Vagina (tissue), 2 donors: ENCODE measurements around the gene UCP3. TPM values are rescaled to one million over a fixed set of nuclear protein-coding genes. Genes with fewer than 3 reads are reported as not detected.

Experiments
- DNase-seq, 2 donors: peaks; one replicate each; pipeline ENCODE4 v3.0.0-alpha.2; 2017; ENCODE audit errors: extremely low spot score in 2 of 2
- H3K27ac ChIP-seq: fragments of 200-600 bp; sonication (generic); one replicate; pipeline ENCODE4 v1.5.1; 2019
- H3K27me3 ChIP-seq: fragments of 200-600 bp; sonication (generic); one replicate; pipeline ENCODE4 v1.5.1; 2019
- H3K36me3 ChIP-seq, 2 donors: fragments of 200-600 bp; sonication (generic); one replicate each; pipeline ENCODE4 v1.5.1; 2017 to 2019
- H3K4me1 ChIP-seq: fragments of 200-600 bp; sonication (generic); one replicate; pipeline ENCODE4 v1.5.1; 2019
- H3K4me3 ChIP-seq, 2 donors: fragments of 200-600 bp; sonication (generic); 1 replicate in 1 of 2; 2 replicates in 1 of 2; pipeline ENCODE4 v1.5.1; 2016 to 2019
- H3K9me3 ChIP-seq: fragments of 200-600 bp; sonication (generic); one replicate; pipeline ENCODE4 v1.5.1; 2019
- POLR2A ChIP-seq, 2 donors: fragments of 450-650 bp; IDR thresholded peaks; one replicate each; pipeline ENCODE4 v1.6.1; 2017; ENCODE audit warnings: antibody characterized with exemption in 2 of 2, mild to moderate bottlenecking in 2 of 2, moderate library complexity in 2 of 2
- POLR2AphosphoS5 ChIP-seq, 2 donors: sonication (generic); formaldehyde crosslinking; IDR thresholded peaks; one replicate each; pipeline ENCODE4 v1.9.0; 2017; ENCODE audit warnings: antibody characterized with exemption in 2 of 2, mild to moderate bottlenecking in 2 of 2, low read depth in 1 of 2; ENCODE audit not compliant: insufficient read depth in 1 of 2
- intact Hi-C: fragments of 100-400 bp; cut with DNase I; formaldehyde crosslinking; loops from one replicate; pipeline ENCODE4 v1.15.1; 2023
- total RNA-seq: library from RNA; depleted of rRNA; stranded (reverse); fragments of >200 nt; gene quantifications from one replicate; pipeline ENCODE4 v1.2.3, GENCODE V29; 2016
- TF ChIP-seq, protein P1 (sequence below), 3 experiments: fragments of 450-650 bp in 2 of 3; fragments of 200-600 bp in 1 of 3; sonication (generic) in 1 of 3; IDR thresholded peaks; one replicate each; pipeline ENCODE4 v1.5.1; 2017 to 2019; ENCODE audit warnings: antibody characterized with exemption in 3 of 3, mild to moderate bottlenecking in 2 of 3, moderate library complexity in 2 of 3

The UCP3 gene
- total RNA-seq, 1 donor from 2014 or later = 1.2 TPM

GRCh38 chr11:74007691-74008372, 1.1 kb downstream of the UCP3 start:
- H3K27ac ChIP-seq = no peak overlapping the region
- TF ChIP-seq POLR2AphosphoS5 (IDR thresholded peaks at IDR 0.05; ENCODE audit: insufficient read depth in 1 of 2, low read depth in 1 of 2) (no peak), POLR2A (IDR thresholded peaks at IDR 0.05) (no peak)
- TF ChIP-seq, protein P1, sequence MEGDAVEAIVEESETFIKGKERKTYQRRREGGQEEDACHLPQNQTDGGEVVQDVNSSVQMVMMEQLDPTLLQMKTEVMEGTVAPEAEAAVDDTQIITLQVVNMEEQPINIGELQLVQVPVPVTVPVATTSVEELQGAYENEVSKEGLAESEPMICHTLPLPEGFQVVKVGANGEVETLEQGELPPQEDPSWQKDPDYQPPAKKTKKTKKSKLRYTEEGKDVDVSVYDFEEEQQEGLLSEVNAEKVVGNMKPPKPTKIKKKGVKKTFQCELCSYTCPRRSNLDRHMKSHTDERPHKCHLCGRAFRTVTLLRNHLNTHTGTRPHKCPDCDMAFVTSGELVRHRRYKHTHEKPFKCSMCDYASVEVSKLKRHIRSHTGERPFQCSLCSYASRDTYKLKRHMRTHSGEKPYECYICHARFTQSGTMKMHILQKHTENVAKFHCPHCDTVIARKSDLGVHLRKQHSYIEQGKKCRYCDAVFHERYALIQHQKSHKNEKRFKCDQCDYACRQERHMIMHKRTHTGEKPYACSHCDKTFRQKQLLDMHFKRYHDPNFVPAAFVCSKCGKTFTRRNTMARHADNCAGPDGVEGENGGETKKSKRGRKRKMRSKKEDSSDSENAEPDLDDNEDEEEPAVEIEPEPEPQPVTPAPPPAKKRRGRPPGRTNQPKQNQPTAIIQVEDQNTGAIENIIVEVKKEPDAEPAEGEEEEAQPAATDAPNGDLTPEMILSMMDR (IDR thresholded peaks at IDR 0.05) = no peak
- no peaks in the 10 kb centered on the region for H3K4me1 ChIP-seq
- no peaks in the 10 kb centered on the region for H3K27me3 ChIP-seq
- DNase-seq = no peak
- intact Hi-C loops = no loop called here
- H3K9me3 ChIP-seq = no peaks in the 10 kb centered on the region
- H3K4me3 ChIP-seq = no peak overlapping the region
- peaks cover 0 to 6% of the 10 kb centered on the region in 2 donors for H3K36me3 ChIP-seq

DNA sequence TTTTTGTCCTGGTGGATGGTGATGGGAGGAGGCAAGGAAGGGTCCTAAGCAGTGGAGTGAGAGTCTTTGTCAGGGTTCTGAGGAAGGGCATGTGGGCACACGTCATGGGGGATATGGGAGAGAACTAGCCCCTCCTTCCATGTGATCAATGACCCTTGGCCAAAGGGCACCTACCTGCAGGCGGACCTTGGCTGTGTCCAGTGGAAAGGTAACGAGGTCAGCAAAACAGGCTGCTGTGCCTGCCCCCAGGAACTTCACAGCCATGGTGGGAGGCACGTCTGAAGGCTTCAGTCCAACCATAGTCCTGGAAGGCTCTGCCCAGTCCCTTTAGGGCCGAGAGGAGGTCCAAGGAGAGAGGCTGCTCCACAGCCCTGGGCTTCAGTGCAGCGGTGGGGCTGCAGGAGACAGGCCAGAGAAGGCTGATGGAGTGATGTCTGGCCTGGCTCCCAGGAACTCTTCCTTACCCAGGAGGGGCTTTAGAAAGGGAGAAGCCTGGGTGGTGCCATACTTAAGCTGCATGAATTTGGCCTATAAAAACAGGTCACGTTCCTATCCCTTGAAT, 2.1 kb downstream of the UCP3 start:
- peaks cover 0 to 6% of the 10 kb centered on the region in 2 donors for H3K36me3 ChIP-seq

GRCh38 chr11:74005721-74006517, 3.0 kb downstream of the UCP3 start:
- no peak overlapping the region for H3K27ac ChIP-seq
- H3K4me3 ChIP-seq = no peak overlapping the region
- intact Hi-C loops = no loop called here
- peaks cover 0 to 6% of the 10 kb centered on the region in 2 donors for H3K36me3 ChIP-seq
- no peaks in the 10 kb centered on the region for H3K9me3 ChIP-seq
- H3K27me3 ChIP-seq = no peaks in the 10 kb centered on the region
- TF ChIP-seq, protein P1 (IDR thresholded peaks at IDR 0.05) = no peak
- TF ChIP-seq POLR2A (IDR thresholded peaks at IDR 0.05) (no peak), POLR2AphosphoS5 (IDR thresholded peaks at IDR 0.05; ENCODE audit: insufficient read depth in 1 of 2, low read depth in 1 of 2) (no peak)
- no peak for DNase-seq
- no peaks in the 10 kb centered on the region for H3K4me1 ChIP-seq

More for the DNA sequence above, 2.1 kb downstream of the UCP3 start:
- no peak for DNase-seq
- no peak overlapping the region for H3K27ac ChIP-seq
- no peaks in the 10 kb centered on the region for H3K4me1 ChIP-seq
- no peak overlapping the region for H3K4me3 ChIP-seq
- TF ChIP-seq POLR2A (IDR thresholded peaks at IDR 0.05) (no peak), POLR2AphosphoS5 (IDR thresholded peaks at IDR 0.05; ENCODE audit: insufficient read depth in 1 of 2, low read depth in 1 of 2) (no peak)
- TF ChIP-seq, protein P1 (IDR thresholded peaks at IDR 0.05) = no peak
- no peaks in the 10 kb centered on the region for H3K9me3 ChIP-seq
- intact Hi-C loops = no loop called here
- no peaks in the 10 kb centered on the region for H3K27me3 ChIP-seq

DNA sequence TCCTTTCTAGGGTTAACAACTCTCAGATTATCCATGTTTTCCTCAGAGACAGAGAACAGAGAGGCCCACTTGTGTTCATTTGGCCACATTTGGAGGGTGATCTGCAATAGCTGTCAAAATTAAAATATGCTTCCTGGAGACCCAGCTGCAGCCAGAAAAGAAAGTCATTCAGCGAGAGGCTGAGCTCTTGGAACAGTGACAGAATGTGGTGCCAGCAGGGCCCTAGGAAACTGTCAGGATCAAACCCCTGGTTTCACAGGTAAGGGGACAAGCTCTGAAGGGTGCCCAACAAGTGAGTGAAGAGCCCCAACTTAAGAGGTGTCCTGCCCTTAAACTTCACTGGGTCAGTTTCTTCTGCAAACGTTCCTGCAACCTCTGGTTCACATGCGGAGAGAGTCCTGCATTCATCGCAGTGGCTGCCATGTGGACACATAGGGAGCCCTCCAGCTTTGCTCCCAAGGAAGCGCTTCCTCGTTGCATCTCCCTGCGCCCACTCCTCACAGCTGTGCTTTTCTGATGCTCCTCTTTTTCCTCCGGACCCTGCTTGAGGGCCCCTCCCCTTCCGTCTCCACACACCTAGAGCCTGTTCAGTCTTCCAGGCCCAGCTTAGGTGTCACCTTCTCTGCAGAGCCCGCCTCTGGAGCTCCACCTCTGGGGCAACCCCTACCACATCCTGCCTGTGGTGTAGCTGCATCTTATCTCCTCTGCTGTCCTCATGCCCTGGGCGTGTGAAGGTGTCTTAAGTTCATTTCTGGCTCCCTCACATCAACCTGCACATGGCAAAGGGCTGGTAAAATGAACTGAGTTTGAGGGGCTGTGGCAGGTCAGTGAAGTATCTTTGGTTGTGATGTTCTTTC, 3.9 kb downstream of the UCP3 start:
- Histone ChIP-seq H3K36me3 (peaks cover 0 to 6% of the 10 kb centered on the region in 2 donors), H3K9me3 (no peaks in the 10 kb centered on the region), H3K27ac (no peak overlapping the region), H3K27me3 (no peaks in the 10 kb centered on the region), H3K4me3 (no peak overlapping the region), H3K4me1 (no peaks in the 10 kb centered on the region)
- DNase-seq = no peak
- intact Hi-C loops = no loop called here
- TF ChIP-seq POLR2AphosphoS5 (IDR thresholded peaks at IDR 0.05; ENCODE audit: insufficient read depth in 1 of 2, low read depth in 1 of 2) (no peak), POLR2A (IDR thresholded peaks at IDR 0.05) (no peak)
- TF ChIP-seq, protein P1 (IDR thresholded peaks at IDR 0.05) = no peak
